ENCODE measurements around the gene CHST13. TPM values are rescaled to one million over a fixed set of nuclear protein-coding genes. Genes with fewer than 3 reads are reported as not detected.

Gene CHST13
- total and polyA plus RNA-seq, 2 donors (not counting 3 experiments of a cell fraction or from before 2014, with no cell fraction given) = 0.04 TPM; not detected in 1

DNA sequence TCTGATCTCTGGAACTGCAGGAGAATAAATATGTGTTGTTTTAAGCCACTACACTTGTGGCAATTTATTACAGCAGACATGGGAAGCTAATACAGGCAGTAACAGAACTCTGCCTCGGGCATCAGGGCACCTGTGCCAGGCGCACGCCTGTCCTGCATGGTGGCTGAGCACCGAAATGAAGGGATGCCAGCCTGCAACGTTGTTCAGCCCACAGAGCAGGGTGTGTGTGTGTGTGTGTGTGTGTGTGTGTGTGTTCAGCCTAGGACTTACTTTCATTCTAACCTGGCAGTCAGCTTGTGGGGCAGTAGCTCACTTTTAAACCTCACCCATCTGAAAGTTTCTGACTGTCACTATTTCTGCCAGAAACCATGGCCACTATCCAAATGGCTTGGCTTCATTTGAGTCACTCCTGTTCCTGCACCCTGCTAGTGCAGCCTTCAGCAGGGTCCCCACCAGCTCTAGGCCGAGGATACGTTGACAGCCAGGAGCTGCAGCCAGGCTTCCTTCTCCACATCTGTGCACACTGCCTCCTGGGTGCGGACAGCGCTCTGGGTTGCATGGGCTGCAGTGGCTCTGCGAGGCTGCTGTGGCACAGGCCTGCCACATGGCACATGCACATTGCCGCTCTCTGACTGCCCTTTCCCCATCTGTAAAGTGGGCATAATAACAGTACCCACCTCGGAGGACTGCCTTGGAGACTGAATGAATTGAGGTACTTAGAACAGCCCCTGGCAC is 10.9 kb upstream of the CHST13 start:
- Histone ChIP-seq H4K20me1 (replicated peaks; ENCODE audit: control insufficient read depth, extremely low read depth, insufficient read depth, low read length) (no peaks in the 10 kb centered on the region), H3K4me3 (replicated peaks in 1 of 3; ENCODE audit: insufficient read depth in 1 of 3, low read depth in 1 of 3, low read length in 3 of 3) (no peak overlapping the region), H2AFZ (ENCODE audit: low read depth, low read length) (no peak overlapping the region), H3K79me2 (ENCODE audit: control insufficient read depth, insufficient read depth, low read length) (no peaks in the 10 kb centered on the region), H3K9me1 (replicated peaks; ENCODE audit: control insufficient read depth, extremely low read depth, insufficient read depth, low read length) (no peaks in the 10 kb centered on the region), H3K4me1 (ENCODE audit: control insufficient read depth, extremely low read depth, insufficient read depth, low read length) (no peaks in the 10 kb centered on the region), H3K4me2 (ENCODE audit: insufficient read depth, low read length) (no peak overlapping the region), H3K36me3 (ENCODE audit: control insufficient read depth in 2 of 2, extremely low read depth in 1 of 2, insufficient read depth in 2 of 2, low read length in 2 of 2) (no peaks in the 10 kb centered on the region), H3K9me3 (replicated peaks; ENCODE audit: control insufficient read depth, insufficient read depth, low read length) (no peaks in the 10 kb centered on the region), H3K27ac (ENCODE audit: insufficient read depth, low read depth, low read length) (no peak overlapping the region), H3K27me3 (ENCODE audit: control insufficient read depth in 2 of 2, insufficient read depth in 2 of 2, low read length in 2 of 2) (no peaks in the 10 kb centered on the region), H3K9ac (replicated peaks; ENCODE audit: extremely low read depth, insufficient read depth, low read length) (no peak overlapping the region)
- TF ChIP-seq GATA2 (IDR thresholded peaks at IDR 0.05; ENCODE audit: insufficient read depth, insufficient read length, low read depth, low read length) (no peak), JUN (IDR thresholded peaks at IDR 0.05; ENCODE audit: borderline replicate concordance, insufficient read depth, insufficient read length, low read depth) (no peak), FOS (IDR thresholded peaks at IDR 0.05; ENCODE audit: borderline replicate concordance, insufficient read depth, low read length) (no peak), POLR2A (IDR thresholded peaks at IDR 0.05; ENCODE audit: low read depth, low read length) (no peak), POLR2AphosphoS5 (IDR thresholded peaks at IDR 0.05; ENCODE audit: insufficient read depth, low read depth, low read length) (no peak), EZH2 (IDR thresholded peaks at IDR 0.05; ENCODE audit: borderline replicate concordance, low read depth, low read length, severe bottlenecking) (no peak), MYC (IDR thresholded peaks at IDR 0.05; ENCODE audit: low read depth, low read length) (no peak)
- TF ChIP-seq, protein P1, sequence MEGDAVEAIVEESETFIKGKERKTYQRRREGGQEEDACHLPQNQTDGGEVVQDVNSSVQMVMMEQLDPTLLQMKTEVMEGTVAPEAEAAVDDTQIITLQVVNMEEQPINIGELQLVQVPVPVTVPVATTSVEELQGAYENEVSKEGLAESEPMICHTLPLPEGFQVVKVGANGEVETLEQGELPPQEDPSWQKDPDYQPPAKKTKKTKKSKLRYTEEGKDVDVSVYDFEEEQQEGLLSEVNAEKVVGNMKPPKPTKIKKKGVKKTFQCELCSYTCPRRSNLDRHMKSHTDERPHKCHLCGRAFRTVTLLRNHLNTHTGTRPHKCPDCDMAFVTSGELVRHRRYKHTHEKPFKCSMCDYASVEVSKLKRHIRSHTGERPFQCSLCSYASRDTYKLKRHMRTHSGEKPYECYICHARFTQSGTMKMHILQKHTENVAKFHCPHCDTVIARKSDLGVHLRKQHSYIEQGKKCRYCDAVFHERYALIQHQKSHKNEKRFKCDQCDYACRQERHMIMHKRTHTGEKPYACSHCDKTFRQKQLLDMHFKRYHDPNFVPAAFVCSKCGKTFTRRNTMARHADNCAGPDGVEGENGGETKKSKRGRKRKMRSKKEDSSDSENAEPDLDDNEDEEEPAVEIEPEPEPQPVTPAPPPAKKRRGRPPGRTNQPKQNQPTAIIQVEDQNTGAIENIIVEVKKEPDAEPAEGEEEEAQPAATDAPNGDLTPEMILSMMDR (IDR thresholded peaks at IDR 0.05; ENCODE audit: extremely low read depth in 1 of 2, insufficient read depth in 1 of 2, low read depth in 1 of 2, low read length in 2 of 2) = no peak
- TF ChIP-seq, protein P2, sequence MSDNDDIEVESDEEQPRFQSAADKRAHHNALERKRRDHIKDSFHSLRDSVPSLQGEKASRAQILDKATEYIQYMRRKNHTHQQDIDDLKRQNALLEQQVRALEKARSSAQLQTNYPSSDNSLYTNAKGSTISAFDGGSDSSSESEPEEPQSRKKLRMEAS (IDR thresholded peaks at IDR 0.05; ENCODE audit: insufficient read depth, insufficient read length) = no peak
- BruUV-seq (replicated peaks) = no TSS peak
- CTCF ChIA-PET = interaction anchor here (1.5 kb wide), 1 partner anchor 10 kb away, joined by 5 read pairs; no protein-coding TSS in a partner anchor
- dilution Hi-C loops (cut with MboI; ENCODE audit: extremely low pct_ligation_motif_present, low sequenced_read_pairs) (no loop called here), intact Hi-C loops (cut with micrococcal nuclease) (no loop called here)
- POLR2A ChIA-PET = no interaction called here
- FAIRE-seq (no peak), DNase-seq (ENCODE audit: low read depth, low spot score) (no peak)

All from endothelial cell of umbilical vein (primary cell).